HCT116 (cell line): ENCODE measurements around the gene MYLK2.

Experiments used
- EZH2 ChIP-seq: fragments of 200-600 bp; sonication (generic); IDR thresholded peaks from 2 replicates; pipeline ENCODE4 v1.6.1; 2017; ENCODE audit warnings: antibody characterized with exemption, mixed run types
- MAX ChIP-seq: IDR thresholded peaks from 2 replicates; pipeline ENCODE4 v1.6.1; 2012
- POLR2A ChIP-seq: IDR thresholded peaks from 2 replicates; pipeline ENCODE4 v1.7.0; 2011; ENCODE audit warnings: borderline replicate concordance; ENCODE audit not compliant: insufficient read depth, insufficient read length; ENCODE audit errors: extremely low read depth
- POLR2AphosphoS5 ChIP-seq: IDR thresholded peaks from 2 replicates; pipeline ENCODE4 v1.6.1; 2011; ENCODE audit warnings: mild to moderate bottlenecking, low read depth, low read length, moderate library complexity
- SRF ChIP-seq: IDR thresholded peaks from 2 replicates; pipeline ENCODE4 v1.6.1; 2012; ENCODE audit warnings: low read depth
- ZBTB33 ChIP-seq: IDR thresholded peaks from 2 replicates; pipeline ENCODE4 v1.6.1; 2011; ENCODE audit warnings: mild to moderate bottlenecking, low read length, moderate library complexity; ENCODE audit not compliant: insufficient replicate concordance; ENCODE audit errors: extremely low read depth
- ZFX ChIP-seq: fragments of 450-650 bp; IDR thresholded peaks from 2 replicates; pipeline ENCODE4 v1.6.1; 2017
- TF ChIP-seq, protein P1 (sequence below), 3 experiments: fragments of 200-600 bp in 1 of 3; sonication (generic) in 1 of 3; IDR thresholded peaks in 2 of 3; conservative IDR thresholded peaks in 1 of 3; 2 replicates each; pipeline ENCODE4 v1.5.1; 2012 to 2017; ENCODE audit warnings: low read depth in 2 of 3, low read length in 2 of 3, antibody characterized with exemption in 1 of 3, borderline replicate concordance in 1 of 3, control low read depth in 1 of 3, mild to moderate bottlenecking in 1 of 3, mixed read lengths in 1 of 3, mixed run types in 1 of 3, moderate library complexity in 1 of 3; ENCODE audit not compliant: insufficient read depth in 1 of 3
- TF ChIP-seq, protein P2 (sequence below): IDR thresholded peaks from 2 replicates; pipeline ENCODE4 v1.6.1; 2012; ENCODE audit warnings: low read depth

GRCh38 chr20:31831771-31832306 lies 12.7 kb downstream of the MYLK2 start:
- TF ChIP-seq, protein P1, sequence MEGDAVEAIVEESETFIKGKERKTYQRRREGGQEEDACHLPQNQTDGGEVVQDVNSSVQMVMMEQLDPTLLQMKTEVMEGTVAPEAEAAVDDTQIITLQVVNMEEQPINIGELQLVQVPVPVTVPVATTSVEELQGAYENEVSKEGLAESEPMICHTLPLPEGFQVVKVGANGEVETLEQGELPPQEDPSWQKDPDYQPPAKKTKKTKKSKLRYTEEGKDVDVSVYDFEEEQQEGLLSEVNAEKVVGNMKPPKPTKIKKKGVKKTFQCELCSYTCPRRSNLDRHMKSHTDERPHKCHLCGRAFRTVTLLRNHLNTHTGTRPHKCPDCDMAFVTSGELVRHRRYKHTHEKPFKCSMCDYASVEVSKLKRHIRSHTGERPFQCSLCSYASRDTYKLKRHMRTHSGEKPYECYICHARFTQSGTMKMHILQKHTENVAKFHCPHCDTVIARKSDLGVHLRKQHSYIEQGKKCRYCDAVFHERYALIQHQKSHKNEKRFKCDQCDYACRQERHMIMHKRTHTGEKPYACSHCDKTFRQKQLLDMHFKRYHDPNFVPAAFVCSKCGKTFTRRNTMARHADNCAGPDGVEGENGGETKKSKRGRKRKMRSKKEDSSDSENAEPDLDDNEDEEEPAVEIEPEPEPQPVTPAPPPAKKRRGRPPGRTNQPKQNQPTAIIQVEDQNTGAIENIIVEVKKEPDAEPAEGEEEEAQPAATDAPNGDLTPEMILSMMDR (IDR thresholded peaks at IDR 0.05 in 2 of 3, conservative IDR thresholded peaks at IDR 0.05 in 1 of 3; ENCODE audit: borderline replicate concordance in 1 of 3, insufficient read depth in 1 of 3, low read depth in 2 of 3, low read length in 2 of 3), result no peak
- no peak for TF ChIP-seq POLR2A
- TF ChIP-seq MAX, result no peak
- TF ChIP-seq EZH2, result no peak
- TF ChIP-seq ZBTB33, result no peak
- no peak for TF ChIP-seq ZFX
- no peak for TF ChIP-seq POLR2AphosphoS5
- no peak for TF ChIP-seq SRF
- TF ChIP-seq, protein P2, sequence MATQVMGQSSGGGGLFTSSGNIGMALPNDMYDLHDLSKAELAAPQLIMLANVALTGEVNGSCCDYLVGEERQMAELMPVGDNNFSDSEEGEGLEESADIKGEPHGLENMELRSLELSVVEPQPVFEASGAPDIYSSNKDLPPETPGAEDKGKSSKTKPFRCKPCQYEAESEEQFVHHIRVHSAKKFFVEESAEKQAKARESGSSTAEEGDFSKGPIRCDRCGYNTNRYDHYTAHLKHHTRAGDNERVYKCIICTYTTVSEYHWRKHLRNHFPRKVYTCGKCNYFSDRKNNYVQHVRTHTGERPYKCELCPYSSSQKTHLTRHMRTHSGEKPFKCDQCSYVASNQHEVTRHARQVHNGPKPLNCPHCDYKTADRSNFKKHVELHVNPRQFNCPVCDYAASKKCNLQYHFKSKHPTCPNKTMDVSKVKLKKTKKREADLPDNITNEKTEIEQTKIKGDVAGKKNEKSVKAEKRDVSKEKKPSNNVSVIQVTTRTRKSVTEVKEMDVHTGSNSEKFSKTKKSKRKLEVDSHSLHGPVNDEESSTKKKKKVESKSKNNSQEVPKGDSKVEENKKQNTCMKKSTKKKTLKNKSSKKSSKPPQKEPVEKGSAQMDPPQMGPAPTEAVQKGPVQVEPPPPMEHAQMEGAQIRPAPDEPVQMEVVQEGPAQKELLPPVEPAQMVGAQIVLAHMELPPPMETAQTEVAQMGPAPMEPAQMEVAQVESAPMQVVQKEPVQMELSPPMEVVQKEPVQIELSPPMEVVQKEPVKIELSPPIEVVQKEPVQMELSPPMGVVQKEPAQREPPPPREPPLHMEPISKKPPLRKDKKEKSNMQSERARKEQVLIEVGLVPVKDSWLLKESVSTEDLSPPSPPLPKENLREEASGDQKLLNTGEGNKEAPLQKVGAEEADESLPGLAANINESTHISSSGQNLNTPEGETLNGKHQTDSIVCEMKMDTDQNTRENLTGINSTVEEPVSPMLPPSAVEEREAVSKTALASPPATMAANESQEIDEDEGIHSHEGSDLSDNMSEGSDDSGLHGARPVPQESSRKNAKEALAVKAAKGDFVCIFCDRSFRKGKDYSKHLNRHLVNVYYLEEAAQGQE, result no peak
